Panc1 (cell line): ENCODE measurements around the gene CALCOCO2.

Source experiments
- TCF7L2 ChIP-seq: IDR thresholded peaks from 2 replicates; pipeline ENCODE4 v1.6.1; 2011; ENCODE audit warnings: mild to moderate bottlenecking, low read depth, low read length, inconsistent platforms
- TF ChIP-seq, protein P1 (sequence below): fragments of 450-650 bp; IDR thresholded peaks from 2 replicates; pipeline ENCODE4 v1.5.1; 2017; ENCODE audit warnings: mild to moderate bottlenecking
- TF ChIP-seq, protein P2 (sequence below), 2 experiments: IDR thresholded peaks; 2 replicates each; pipeline ENCODE4 v1.6.1; 2011 to 2012; ENCODE audit warnings: low read depth in 2 of 2, control low read depth in 1 of 2, low read length in 1 of 2, mild to moderate bottlenecking in 1 of 2, moderate library complexity in 1 of 2; ENCODE audit not compliant: insufficient read depth in 1 of 2

DNA sequence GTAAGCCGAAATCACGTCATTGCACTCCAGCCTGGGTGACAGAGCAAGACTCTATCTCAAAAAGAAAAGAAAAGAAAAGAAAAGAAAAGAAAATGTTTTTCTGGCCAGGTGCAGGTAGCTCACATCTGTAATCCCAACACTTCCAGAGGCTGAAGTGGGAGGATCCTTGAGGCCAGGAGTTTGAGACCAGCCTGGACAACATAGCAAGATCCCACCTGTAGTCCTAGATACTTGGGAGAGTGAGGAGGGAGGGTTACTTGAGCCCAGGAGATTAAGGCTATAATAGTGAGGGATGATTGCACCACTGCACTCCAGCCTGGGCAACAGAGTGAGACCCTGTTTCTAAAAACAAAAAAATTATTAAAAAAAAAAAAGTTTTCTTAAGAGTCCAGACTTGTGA lies 59.3 kb downstream of the CALCOCO2 start:
- TF ChIP-seq, protein P1, sequence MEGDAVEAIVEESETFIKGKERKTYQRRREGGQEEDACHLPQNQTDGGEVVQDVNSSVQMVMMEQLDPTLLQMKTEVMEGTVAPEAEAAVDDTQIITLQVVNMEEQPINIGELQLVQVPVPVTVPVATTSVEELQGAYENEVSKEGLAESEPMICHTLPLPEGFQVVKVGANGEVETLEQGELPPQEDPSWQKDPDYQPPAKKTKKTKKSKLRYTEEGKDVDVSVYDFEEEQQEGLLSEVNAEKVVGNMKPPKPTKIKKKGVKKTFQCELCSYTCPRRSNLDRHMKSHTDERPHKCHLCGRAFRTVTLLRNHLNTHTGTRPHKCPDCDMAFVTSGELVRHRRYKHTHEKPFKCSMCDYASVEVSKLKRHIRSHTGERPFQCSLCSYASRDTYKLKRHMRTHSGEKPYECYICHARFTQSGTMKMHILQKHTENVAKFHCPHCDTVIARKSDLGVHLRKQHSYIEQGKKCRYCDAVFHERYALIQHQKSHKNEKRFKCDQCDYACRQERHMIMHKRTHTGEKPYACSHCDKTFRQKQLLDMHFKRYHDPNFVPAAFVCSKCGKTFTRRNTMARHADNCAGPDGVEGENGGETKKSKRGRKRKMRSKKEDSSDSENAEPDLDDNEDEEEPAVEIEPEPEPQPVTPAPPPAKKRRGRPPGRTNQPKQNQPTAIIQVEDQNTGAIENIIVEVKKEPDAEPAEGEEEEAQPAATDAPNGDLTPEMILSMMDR = no peak
- no peak for TF ChIP-seq TCF7L2
- TF ChIP-seq, protein P2, sequence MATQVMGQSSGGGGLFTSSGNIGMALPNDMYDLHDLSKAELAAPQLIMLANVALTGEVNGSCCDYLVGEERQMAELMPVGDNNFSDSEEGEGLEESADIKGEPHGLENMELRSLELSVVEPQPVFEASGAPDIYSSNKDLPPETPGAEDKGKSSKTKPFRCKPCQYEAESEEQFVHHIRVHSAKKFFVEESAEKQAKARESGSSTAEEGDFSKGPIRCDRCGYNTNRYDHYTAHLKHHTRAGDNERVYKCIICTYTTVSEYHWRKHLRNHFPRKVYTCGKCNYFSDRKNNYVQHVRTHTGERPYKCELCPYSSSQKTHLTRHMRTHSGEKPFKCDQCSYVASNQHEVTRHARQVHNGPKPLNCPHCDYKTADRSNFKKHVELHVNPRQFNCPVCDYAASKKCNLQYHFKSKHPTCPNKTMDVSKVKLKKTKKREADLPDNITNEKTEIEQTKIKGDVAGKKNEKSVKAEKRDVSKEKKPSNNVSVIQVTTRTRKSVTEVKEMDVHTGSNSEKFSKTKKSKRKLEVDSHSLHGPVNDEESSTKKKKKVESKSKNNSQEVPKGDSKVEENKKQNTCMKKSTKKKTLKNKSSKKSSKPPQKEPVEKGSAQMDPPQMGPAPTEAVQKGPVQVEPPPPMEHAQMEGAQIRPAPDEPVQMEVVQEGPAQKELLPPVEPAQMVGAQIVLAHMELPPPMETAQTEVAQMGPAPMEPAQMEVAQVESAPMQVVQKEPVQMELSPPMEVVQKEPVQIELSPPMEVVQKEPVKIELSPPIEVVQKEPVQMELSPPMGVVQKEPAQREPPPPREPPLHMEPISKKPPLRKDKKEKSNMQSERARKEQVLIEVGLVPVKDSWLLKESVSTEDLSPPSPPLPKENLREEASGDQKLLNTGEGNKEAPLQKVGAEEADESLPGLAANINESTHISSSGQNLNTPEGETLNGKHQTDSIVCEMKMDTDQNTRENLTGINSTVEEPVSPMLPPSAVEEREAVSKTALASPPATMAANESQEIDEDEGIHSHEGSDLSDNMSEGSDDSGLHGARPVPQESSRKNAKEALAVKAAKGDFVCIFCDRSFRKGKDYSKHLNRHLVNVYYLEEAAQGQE (IDR thresholded peaks at IDR 0.05; ENCODE audit: insufficient read depth in 1 of 2, low read depth in 2 of 2, low read length in 1 of 2) = no peak
